K562 (cell line): Measurements from ENCODE around the gene STX3. TPM values are rescaled to one million over a fixed set of nuclear protein-coding genes. Genes with fewer than 3 reads are reported as not detected.

Experiments
- ATAC-seq: fragments of 200-7000 bp; cut with Tn5 transposase; 3 replicates; pipeline ENCODE4 v1.9.1; 2020; ENCODE audit warnings: moderate library complexity
- BruUV-seq: library from RNA; stranded (reverse); fragments of 400-500 nt; replicated peaks from 2 replicates; lab custom pipeline; 2021; lab: Mats Ljungman, UMichigan
- CTCF ChIA-PET: fragments of 300-600 bp; formaldehyde crosslinking; extraction: SDS; loops from one replicate; lab custom pipeline; 2021; ENCODE audit warnings: low intra/inter-chr PET ratio; lab: Yijun Ruan, JAX
- POLR2A ChIA-PET: fragments of 300-600, 350-650 bp; sonication (Branson Sonifier 250); formaldehyde crosslinking; extraction: SDS; loops from one replicate; lab custom pipeline; 2021; ENCODE audit warnings: antibody characterized with exemption, inconsistent platforms; lab: Yijun Ruan, JAX
- DNase-seq, 4 experiments: peaks; one replicate each; pipeline versions ENCODE4 v3.0.0 to v3.0.0-alpha.2; 2011 to 2018; ENCODE audit warnings: low spot score in 3 of 4, mixed read lengths in 3 of 4; ENCODE audit errors: extremely low read depth in 1 of 4
- FAIRE-seq: peaks from 2 replicates; lab custom pipeline; 2011; peaks lifted over from hg19 to GRCh38; lab: Jason Lieb, UNC
- H2AFZ ChIP-seq: 2 replicates; pipeline ENCODE4 v1.6.0; 2011; ENCODE audit warnings: low read depth, low read length, control low read depth, inconsistent platforms
- H3K27ac ChIP-seq: fragments of 200-600 bp; 3 replicates; pipeline ENCODE4 v1.8.0; 2011; ENCODE audit warnings: low read depth, mild to moderate bottlenecking, control low read depth, inconsistent platforms, low read length, moderate library complexity, mixed read lengths; ENCODE audit errors: extremely low read depth
- H3K27me3 ChIP-seq, 2 experiments: fragments of 300-600 bp in 1 of 2; 2 replicates in 1 of 2; 3 replicates in 1 of 2; pipeline versions ENCODE4 v1.6.0 to v1.8.0; 2011; ENCODE audit warnings: inconsistent platforms in 2 of 2, low read length in 2 of 2, mild to moderate bottlenecking in 1 of 2, mixed read lengths in 1 of 2, moderate library complexity in 1 of 2; ENCODE audit not compliant: control insufficient read depth in 2 of 2, insufficient read depth in 2 of 2
- H3K36me3 ChIP-seq: fragments of 300-600 bp; 3 replicates; pipeline ENCODE4 v1.8.0; 2011; ENCODE audit warnings: mild to moderate bottlenecking, low read length, inconsistent platforms; ENCODE audit not compliant: control insufficient read depth, insufficient read depth
- H3K4me1 ChIP-seq, 2 experiments: fragments of 200-600 bp in 1 of 2; replicated peaks in 1 of 2; 2 replicates in 1 of 2; 3 replicates in 1 of 2; pipeline versions ENCODE4 v1.5.1 to v1.8.0; 2011; ENCODE audit warnings: inconsistent platforms in 2 of 2, low read length in 2 of 2, mild to moderate bottlenecking in 1 of 2, mixed read lengths in 1 of 2, moderate library complexity in 1 of 2; ENCODE audit not compliant: control insufficient read depth in 2 of 2, insufficient read depth in 2 of 2
- H3K4me2 ChIP-seq: 2 replicates; pipeline ENCODE4 v1.6.1; 2011; ENCODE audit warnings: low read length, control low read depth, inconsistent platforms, mixed read lengths; ENCODE audit not compliant: insufficient read depth
- H3K4me3 ChIP-seq: fragments of 200-600 bp; sonication (generic), shearing (Covaris generic); 2 replicates; pipeline ENCODE4 v1.5.1; 2016; ENCODE audit warnings: control low read depth, inconsistent platforms
- H3K79me2 ChIP-seq: fragments of 200-600 bp; 3 replicates; pipeline ENCODE4 v1.8.0; 2011; ENCODE audit warnings: low read length, inconsistent platforms; ENCODE audit not compliant: control insufficient read depth, insufficient read depth
- H3K9ac ChIP-seq, 2 experiments: 2 replicates each; pipeline versions ENCODE4 v1.6.0 to v1.6.1; 2011; ENCODE audit warnings: low read depth in 2 of 2, low read length in 2 of 2, control low read depth in 1 of 2, inconsistent platforms in 1 of 2, mild to moderate bottlenecking in 1 of 2, mixed read lengths in 1 of 2; ENCODE audit not compliant: insufficient read depth in 1 of 2
- H3K9me1 ChIP-seq: one replicate; pipeline ENCODE4 v1.6.0; 2011; ENCODE audit warnings: inconsistent platforms, mild to moderate bottlenecking, low read length, moderate library complexity; ENCODE audit not compliant: control insufficient read depth, insufficient read depth
- H3K9me3 ChIP-seq: replicated peaks from 2 replicates; pipeline ENCODE4 v1.5.1; 2011; ENCODE audit warnings: low read depth, low read length, inconsistent platforms; ENCODE audit not compliant: control insufficient read depth, insufficient read depth
- H4K20me1 ChIP-seq: replicated peaks from 2 replicates; pipeline ENCODE4 v1.6.1; 2011; ENCODE audit warnings: low read length, inconsistent platforms, mixed read lengths; ENCODE audit not compliant: control insufficient read depth, insufficient read depth
- CCAR2 ChIP-seq: fragments of 200-400 bp; formaldehyde crosslinking; IDR thresholded peaks from 2 replicates; pipeline ENCODE4 v1.6.1; 2017; ENCODE audit warnings: mild to moderate bottlenecking, low read depth, low read length
- ETV6 ChIP-seq, 3 experiments: fragments of 150-350 bp in 1 of 3; sonication (generic) in 1 of 3; formaldehyde crosslinking in 1 of 3; IDR thresholded peaks; 2 replicates each; pipeline versions ENCODE4 v1.6.1 to v1.8.0; 2014 to 2022; ENCODE audit warnings: borderline replicate concordance in 2 of 3, low read depth in 2 of 3, antibody characterized with exemption in 1 of 3, low read length in 1 of 3, mild to moderate bottlenecking in 1 of 3, missing genetic modification reagents in 1 of 3
- HSF4 ChIP-seq: fragments of 250-450 bp; sonication (Bioruptor Pico); IDR thresholded peaks from 2 replicates; pipeline ENCODE4 v2.1.2; 2022; ENCODE audit warnings: mild to moderate bottlenecking, moderate library complexity, borderline replicate concordance
- IRF9 ChIP-seq: fragments of 450-650 bp; IDR thresholded peaks from 2 replicates; pipeline ENCODE4 v1.6.1; 2016; ENCODE audit warnings: missing biosample characterization, missing genetic modification characterization
- ZNF445 ChIP-seq: fragments of 250-450 bp; sonication (Bioruptor Pico); IDR thresholded peaks from 2 replicates; pipeline ENCODE4 v1.4.0; 2020; ENCODE audit warnings: low read depth, mild to moderate bottlenecking, moderate library complexity
- WGBS: fragments of 100-300 bp; shearing (Covaris generic); methylation state at CpG from one replicate; pipeline ENCODE4 v1.1.6; 2016; ENCODE audit warnings: low coverage, mixed read lengths; ENCODE audit not compliant: insufficient coverage; ENCODE audit errors: missing lambda C conversion rate; 5-methylcytosine and 5-hydroxymethylcytosine counted together
- in situ Hi-C: fragments of 300-500 bp; cut with MboI; formaldehyde crosslinking; loops from 4 replicates; pipeline ENCODE4 v1.15.0; 2018; ENCODE audit warnings: inconsistent platforms, mixed read lengths
- intact Hi-C: fragments of 100-400 bp; cut with micrococcal nuclease; formaldehyde crosslinking; loops from 2 replicates; pipeline ENCODE4 v1.14.2; 2022
- polyA plus RNA-seq, 8 experiments: library from polyadenylated mRNA; depleted of rRNA in 4 of 8; stranded (reverse) in 5 of 8; unstranded in 3 of 8; fragments of >200 nt; fragmentation: Nextera tagmentation in 2 of 8; fragmentation: Illumina TruSeq in 1 of 8; extraction: Ambion mirVana in 2 of 8; extraction: Trizol in 1 of 8; gene quantifications; 2 replicates each; pipeline versions ENCODE4 v1.2.1 to v1.2.3, GENCODE V29; 2011 to 2014; ENCODE audit warnings: inconsistent platforms in 1 of 8, missing spikeins in 1 of 8
- total RNA-seq, 7 experiments: library from RNA; depleted of rRNA in 6 of 7; stranded (reverse); fragments of >200 nt in 6 of 7; fragmentation: Illumina TruSeq in 2 of 7; extraction: Trizol in 2 of 7; gene quantifications; 2 replicates each; pipeline versions ENCODE4 v1.2.1 to v1.2.3, GENCODE V29; 2011 to 2021; ENCODE audit warnings: low replicate concordance in 1 of 7

STX3 gene
- total and polyA plus RNA-seq, 9 of the 15 experiments (the other 6 are each of a cell fraction or from before 2014, with no cell fraction given): 12.0 to 91.6 (median 48.7) TPM

- intact Hi-C loops: loop anchor here (5.0 to 10.0 kb wide), 2 partner anchors 378 to 521 kb away; no protein-coding TSS in a partner anchor
- BruUV-seq: no TSS peak
- Histone ChIP-seq H3K27me3 (no peaks in the 10 kb centered on the region), H3K27ac (peak overlapping the region; percentile 44; the same call in 1 of the 3 replicates), H2AFZ (peak overlapping the region; percentile 72), H4K20me1 (no peaks in the 10 kb centered on the region), H3K9me3 (no peaks in the 10 kb centered on the region), H3K9me1 (no peaks in the 10 kb centered on the region), H3K79me2 (peaks cover 21% of the 10 kb centered on the region), H3K36me3 (peaks cover 3% of the 10 kb centered on the region; the same call in 1 of the 3 replicates), H3K4me1 (peaks cover 7 to 26% of the 10 kb centered on the region in 2 experiments; a peak in 4 of 5 replicates), H3K9ac (no peak overlapping the region), H3K4me2 (no peak overlapping the region), H3K4me3 (no peak overlapping the region)
- DNase-seq: no peak
- ATAC-seq: no peak
- in situ Hi-C loops: no loop called here
- POLR2A ChIA-PET: no interaction called here
- WGBS: 42% methylated on average over 1 of the region's 1 CpG
- TF ChIP-seq IRF9 (tag) (no peak), HSF4 (CRISPR knock-in tag) (no peak), ZNF445 (CRISPR knock-in tag) (no peak), ETV6 (IDR thresholded peaks at IDR 0.05; ENCODE audit: borderline replicate concordance in 1 of 2, low read depth in 2 of 2, low read length in 1 of 2) (no peak), ETV6 (CRISPR knock-in tag; IDR thresholded peaks at IDR 0.05; ENCODE audit: borderline replicate concordance) (no peak), CCAR2 (no peak)
- CTCF ChIA-PET: no interaction called here
- FAIRE-seq: no peak
These were observed 58.8 kb downstream of the STX3 start for GRCh38 chr11:59814021-59814420.
